CD4-positive, CD25-positive, alpha-beta regulatory T cell (primary cell): ENCODE measurements around the gene PPP1R13L. TPM values are rescaled to one million over a fixed set of nuclear protein-coding genes. Genes with fewer than 3 reads are reported as not detected.

Experiments used
- ATAC-seq, 2 donors: fragments of 150-1000 bp; cut with Tn5 transposase; one replicate each; pipeline ENCODE4 v1.10.0; 2021; ENCODE audit warnings: low read depth in 2 of 2, moderate number of reproducible peaks in 2 of 2, moderate library complexity in 1 of 2
- DNase-seq, 3 donors: peaks; one replicate each; pipeline versions ENCODE4 v3.0.0 to v3.0.0-alpha.2; 2012 to 2022; ENCODE audit warnings: mixed read lengths in 1 of 3
- H3K27ac ChIP-seq: one replicate; pipeline ENCODE4 v1.7.0; 2013; ENCODE audit warnings: mild to moderate bottlenecking, low read length; ENCODE audit not compliant: insufficient read depth, poor library complexity, severe bottlenecking
- H3K27me3 ChIP-seq: one replicate; pipeline ENCODE4 v1.7.0; 2013; ENCODE audit warnings: low read length; ENCODE audit not compliant: control insufficient read depth, insufficient read depth
- H3K36me3 ChIP-seq: one replicate; pipeline ENCODE4 v1.7.0; 2013; ENCODE audit warnings: mild to moderate bottlenecking, low read length, moderate library complexity; ENCODE audit not compliant: control insufficient read depth, insufficient read depth
- H3K4me1 ChIP-seq: 2 replicates; pipeline ENCODE4 v1.7.0; 2013; ENCODE audit warnings: mild to moderate bottlenecking, low read length; ENCODE audit not compliant: insufficient read depth, control insufficient read depth, poor library complexity, severe bottlenecking
- H3K4me3 ChIP-seq: one replicate; pipeline ENCODE4 v1.7.0; 2013; ENCODE audit warnings: low read depth, mild to moderate bottlenecking, low read length, moderate library complexity
- H3K9me3 ChIP-seq, 2 experiments: 1 replicate in 1 of 2; 2 replicates in 1 of 2; pipeline ENCODE4 v1.7.0; 2013; ENCODE audit warnings: low read length in 2 of 2, mild to moderate bottlenecking in 1 of 2, moderate library complexity in 1 of 2; ENCODE audit not compliant: control insufficient read depth in 2 of 2
- H3K27ac Mint-ChIP-seq, 3 donors: one replicate each; pipeline ENCODE4 v1.8.0; 2020 to 2022; ENCODE audit warnings: mild to moderate bottlenecking in 3 of 3, mixed read lengths in 3 of 3, moderate library complexity in 2 of 3
- H3K27me3 Mint-ChIP-seq: one replicate; pipeline ENCODE4 v1.8.0; 2022; ENCODE audit warnings: mild to moderate bottlenecking, mixed read lengths
- H3K36me3 Mint-ChIP-seq: one replicate; pipeline ENCODE4 v1.8.0; 2020; ENCODE audit warnings: mixed read lengths
- H3K4me1 Mint-ChIP-seq, 4 donors: one replicate each; pipeline ENCODE4 v1.8.0; 2020 to 2022; ENCODE audit warnings: mixed read lengths in 4 of 4, mild to moderate bottlenecking in 1 of 4
- H3K4me3 Mint-ChIP-seq, 4 donors: one replicate each; pipeline ENCODE4 v1.8.0; 2020 to 2022; ENCODE audit warnings: mild to moderate bottlenecking in 4 of 4, mixed read lengths in 4 of 4, moderate library complexity in 3 of 4
- H3K9me3 Mint-ChIP-seq, 7 donors: one replicate each; pipeline ENCODE4 v1.8.0; 2020 to 2022; ENCODE audit warnings: mixed read lengths in 7 of 7, mild to moderate bottlenecking in 3 of 7, moderate library complexity in 2 of 7
- polyA plus RNA-seq, 4 donors: library from polyadenylated mRNA; unstranded; fragments of 300-500 nt; fragmentation: Illumina TruSeq; gene quantifications; one replicate each; pipeline ENCODE4 v1.2.3, GENCODE V29; 2021
- total RNA-seq: library from RNA; stranded (reverse); gene quantifications from one replicate; pipeline ENCODE4 v1.2.3, GENCODE V29; 2022

PPP1R13L gene
- total and polyA plus RNA-seq, 5 donors from 2014 or later, result 0.17 to 7.4 (median 0.93) TPM

DNA sequence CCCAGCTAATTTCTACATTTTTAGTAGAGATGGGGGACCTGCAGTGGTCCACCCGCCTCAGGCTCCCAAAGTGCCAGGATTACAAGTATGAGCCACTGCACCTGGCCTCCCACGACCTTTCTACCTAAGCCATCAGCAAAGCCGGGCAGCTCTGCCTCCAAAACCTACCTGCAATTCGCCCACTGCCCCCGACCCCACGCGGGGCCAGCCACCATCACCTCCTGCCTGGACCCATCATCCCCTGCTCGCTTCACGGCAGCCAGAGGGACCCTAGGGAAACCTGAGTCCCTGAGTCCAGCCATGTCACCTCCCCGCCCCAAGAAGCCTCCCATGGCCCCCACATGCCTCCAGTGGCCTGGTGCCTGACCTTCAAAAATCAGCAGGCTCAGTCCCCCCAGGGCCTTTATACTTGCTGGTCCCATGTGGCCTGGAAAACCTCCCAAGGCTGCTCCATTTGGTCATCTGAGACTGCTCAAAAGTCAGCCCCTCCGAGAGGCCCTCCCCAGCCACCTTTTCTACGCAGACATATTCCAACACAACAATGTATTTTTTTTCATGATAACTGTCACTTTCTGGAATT lies 46.6 kb downstream of the PPP1R13L start:
- H3K4me1 Mint-ChIP-seq, result peaks cover 0 to 5% (median 0%) of the 10 kb centered on the region in 4 donors
- Histone ChIP-seq H3K27me3 (no peaks in the 10 kb centered on the region), H3K4me1 (no peaks in the 10 kb centered on the region), H3K4me3 (no peak overlapping the region), H3K36me3 (peaks cover 9% of the 10 kb centered on the region), H3K9me3 (no peaks in the 10 kb centered on the region), H3K27ac (no peak overlapping the region)
- no peak for DNase-seq
- peak overlapping the region in 1 of 3 donors; percentile 76 for H3K27ac Mint-ChIP-seq
- peaks cover 19% of the 10 kb centered on the region for H3K36me3 Mint-ChIP-seq
- ATAC-seq, result no peak
- no peaks in the 10 kb centered on the region for H3K9me3 Mint-ChIP-seq
- no peaks in the 10 kb centered on the region for H3K27me3 Mint-ChIP-seq
- no peak overlapping the region for H3K4me3 Mint-ChIP-seq

DNA sequence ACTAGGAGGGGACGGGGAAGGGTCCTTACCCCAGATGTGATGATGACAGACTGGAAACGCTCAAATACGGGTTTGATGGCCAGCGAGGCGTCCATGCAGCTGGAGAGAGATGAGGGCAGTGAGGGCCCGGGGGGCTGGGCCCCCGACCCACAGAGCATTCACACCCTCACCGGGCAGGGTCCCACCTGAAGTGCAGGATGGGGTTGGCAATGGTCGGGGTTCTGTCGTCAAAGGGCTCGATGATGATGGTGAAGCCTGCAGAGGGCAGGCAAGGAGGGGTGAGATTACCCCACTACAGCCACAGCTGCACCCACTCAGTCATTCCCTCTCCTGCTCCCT lies 47.5 kb downstream of the PPP1R13L start:
- Histone ChIP-seq H3K9me3 (no peaks in the 10 kb centered on the region), H3K36me3 (peaks cover 14% of the 10 kb centered on the region), H3K4me3 (no peak overlapping the region), H3K27ac (no peak overlapping the region), H3K4me1 (no peaks in the 10 kb centered on the region), H3K27me3 (no peaks in the 10 kb centered on the region)
- peaks cover 23% of the 10 kb centered on the region for H3K36me3 Mint-ChIP-seq
- DNase-seq, result no peak
- ATAC-seq, result no peak
- H3K9me3 Mint-ChIP-seq, result no peaks in the 10 kb centered on the region
- no peak overlapping the region for H3K27ac Mint-ChIP-seq
- no peaks in the 10 kb centered on the region for H3K27me3 Mint-ChIP-seq
- peaks cover 0 to 5% (median 0%) of the 10 kb centered on the region in 4 donors for H3K4me1 Mint-ChIP-seq
- no peak overlapping the region for H3K4me3 Mint-ChIP-seq

DNA sequence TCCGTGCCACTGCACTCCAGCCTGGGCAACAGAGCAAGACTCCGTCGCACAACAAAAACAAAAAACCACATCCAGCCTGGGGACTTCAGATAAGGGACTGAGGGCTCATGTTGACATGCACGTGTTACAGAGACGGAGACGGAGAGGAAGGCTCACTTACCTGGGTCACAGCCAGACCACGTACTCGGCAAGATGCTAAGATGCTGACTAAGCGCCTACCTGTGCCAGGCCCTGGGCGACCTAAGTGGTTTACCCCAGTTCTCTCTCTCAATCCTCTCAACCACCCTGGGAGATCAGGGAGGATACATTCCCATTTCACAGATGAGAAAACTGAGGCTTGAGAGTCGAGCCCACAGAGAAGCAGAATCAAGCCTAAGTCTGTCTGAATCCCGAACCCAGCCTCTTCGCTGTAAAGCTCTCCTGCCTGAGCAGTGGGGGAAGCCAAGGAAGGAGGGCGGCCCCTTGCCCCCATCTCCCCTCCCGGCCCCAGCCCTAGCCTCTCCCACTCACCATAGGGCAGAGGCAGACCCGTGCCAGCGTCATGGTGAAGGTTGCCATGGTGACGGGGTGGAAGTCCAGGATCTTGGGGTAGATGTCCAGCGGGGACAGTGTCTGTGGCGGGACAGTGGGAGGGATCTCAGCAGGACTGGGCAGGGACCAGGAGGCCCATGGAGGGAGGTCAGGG lies 48.0 kb downstream of the PPP1R13L start:
- no peaks in the 10 kb centered on the region for H3K9me3 ChIP-seq
- no peaks in the 10 kb centered on the region for H3K4me1 ChIP-seq
- peaks cover 0 to 5% (median 0%) of the 10 kb centered on the region in 4 donors for H3K4me1 Mint-ChIP-seq
- no peaks in the 10 kb centered on the region for H3K27me3 ChIP-seq
- DNase-seq (no peak), ATAC-seq (no peak)
- H3K27ac Mint-ChIP-seq, result no peak overlapping the region
- no peak overlapping the region for H3K4me3 ChIP-seq
- no peak overlapping the region for H3K27ac ChIP-seq
- no peaks in the 10 kb centered on the region for H3K9me3 Mint-ChIP-seq
- H3K36me3 Mint-ChIP-seq, result peaks cover 23% of the 10 kb centered on the region
- no peak overlapping the region for H3K4me3 Mint-ChIP-seq
- peaks cover 14% of the 10 kb centered on the region for H3K36me3 ChIP-seq
- no peaks in the 10 kb centered on the region for H3K27me3 Mint-ChIP-seq

DNA sequence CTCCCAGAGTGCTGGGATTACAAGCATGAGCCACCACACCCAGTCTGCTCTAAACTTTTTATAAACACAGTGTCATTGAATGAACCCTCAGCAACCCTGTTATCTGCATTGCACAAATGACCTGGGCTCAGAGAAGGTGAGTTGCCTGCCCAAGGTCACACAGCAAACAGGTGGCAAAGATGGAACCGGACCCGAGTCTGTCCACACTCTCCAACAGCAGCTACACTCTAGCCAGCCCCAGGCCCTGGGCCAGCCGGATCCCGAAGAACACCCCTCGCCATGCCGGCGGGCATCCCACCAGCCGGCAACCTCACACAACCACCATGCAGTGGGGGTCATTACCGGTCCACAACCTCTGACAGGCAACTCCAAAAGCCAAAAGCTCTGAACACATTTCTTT lies 49.0 kb downstream of the PPP1R13L start:
- Histone ChIP-seq H3K27me3 (no peaks in the 10 kb centered on the region), H3K9me3 (no peaks in the 10 kb centered on the region), H3K4me3 (no peak overlapping the region), H3K4me1 (no peaks in the 10 kb centered on the region), H3K27ac (no peak overlapping the region), H3K36me3 (peaks cover 9% of the 10 kb centered on the region)
- H3K27ac Mint-ChIP-seq, result no peak overlapping the region
- peaks cover 22% of the 10 kb centered on the region for H3K36me3 Mint-ChIP-seq
- peaks cover 0 to 2% (median 0%) of the 10 kb centered on the region in 4 donors for H3K4me1 Mint-ChIP-seq
- H3K4me3 Mint-ChIP-seq, result no peak overlapping the region
- no peaks in the 10 kb centered on the region for H3K27me3 Mint-ChIP-seq
- DNase-seq (no peak), ATAC-seq (no peak)
- no peaks in the 10 kb centered on the region for H3K9me3 Mint-ChIP-seq

DNA sequence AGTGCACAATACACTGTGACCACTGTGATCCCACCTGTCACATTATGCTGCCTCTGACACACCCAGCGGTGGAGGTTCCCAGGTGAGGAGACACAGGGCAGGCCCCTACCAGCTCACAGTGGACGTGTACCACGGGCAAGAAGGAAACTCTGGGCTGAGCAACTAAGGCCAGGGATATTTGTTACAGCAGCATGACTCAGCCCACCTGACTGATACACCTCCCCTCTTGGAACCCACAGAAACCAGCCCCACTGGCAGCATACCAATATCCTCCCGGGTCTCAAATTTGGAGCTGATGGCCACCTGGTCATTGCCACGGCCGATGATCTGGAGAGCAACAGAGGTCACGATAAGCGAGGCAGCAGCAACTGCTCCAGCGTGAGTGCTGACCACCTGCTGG lies 49.5 kb downstream of the PPP1R13L start:
- Histone ChIP-seq H3K27me3 (no peaks in the 10 kb centered on the region), H3K4me1 (no peaks in the 10 kb centered on the region), H3K36me3 (peaks cover 9% of the 10 kb centered on the region), H3K27ac (no peak overlapping the region), H3K4me3 (no peak overlapping the region), H3K9me3 (no peaks in the 10 kb centered on the region)
- H3K4me1 Mint-ChIP-seq, result peaks cover 0 to 2% (median 0%) of the 10 kb centered on the region in 4 donors
- peak overlapping the region in 2 of 3 donors; percentile 11 to 23 for H3K27ac Mint-ChIP-seq
- no peaks in the 10 kb centered on the region for H3K27me3 Mint-ChIP-seq
- no peaks in the 10 kb centered on the region for H3K9me3 Mint-ChIP-seq
- peaks cover 22% of the 10 kb centered on the region for H3K36me3 Mint-ChIP-seq
- ATAC-seq (no peak), DNase-seq (no peak)
- H3K4me3 Mint-ChIP-seq, result no peak overlapping the region

DNA sequence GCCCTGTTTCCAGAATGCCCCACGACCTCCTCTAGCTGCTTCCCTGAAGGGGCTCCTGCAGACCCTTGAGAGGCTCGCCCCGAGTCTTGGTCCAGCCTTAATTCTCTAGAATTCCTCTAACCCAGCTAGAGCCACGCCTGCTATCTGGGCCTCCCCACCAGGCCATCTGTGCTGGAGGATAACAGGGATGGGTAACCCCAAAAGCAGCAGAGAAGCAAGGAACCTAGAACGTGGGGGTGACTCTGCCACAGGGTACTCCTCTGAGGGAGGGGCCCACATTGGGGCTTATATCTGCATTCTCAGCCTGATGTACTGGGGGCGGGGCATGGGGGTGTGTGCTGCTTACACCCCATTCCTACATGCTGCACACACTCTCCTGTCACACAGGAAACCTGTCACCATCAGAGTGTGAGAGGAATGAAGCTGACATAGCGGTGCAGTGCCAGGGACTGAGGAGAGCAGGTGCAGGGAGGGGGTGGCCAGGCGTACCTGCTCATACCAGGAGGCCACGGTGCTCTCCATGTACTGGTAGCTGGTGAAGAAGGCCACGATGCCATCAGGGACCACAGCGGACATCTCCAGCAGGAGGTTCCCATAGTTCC lies 50.5 kb downstream of the PPP1R13L start:
- Histone ChIP-seq H3K27me3 (no peaks in the 10 kb centered on the region), H3K36me3 (peaks cover 8% of the 10 kb centered on the region), H3K27ac (no peak overlapping the region), H3K4me3 (no peak overlapping the region), H3K4me1 (no peaks in the 10 kb centered on the region), H3K9me3 (no peaks in the 10 kb centered on the region)
- no peaks in the 10 kb centered on the region for H3K27me3 Mint-ChIP-seq
- ATAC-seq (no peak), DNase-seq (no peak)
- peaks cover 27% of the 10 kb centered on the region for H3K36me3 Mint-ChIP-seq
- no peak overlapping the region for H3K27ac Mint-ChIP-seq
- peaks cover 0 to 2% (median 0%) of the 10 kb centered on the region in 4 donors for H3K4me1 Mint-ChIP-seq
- H3K4me3 Mint-ChIP-seq, result no peak overlapping the region
- H3K9me3 Mint-ChIP-seq, result no peaks in the 10 kb centered on the region

DNA sequence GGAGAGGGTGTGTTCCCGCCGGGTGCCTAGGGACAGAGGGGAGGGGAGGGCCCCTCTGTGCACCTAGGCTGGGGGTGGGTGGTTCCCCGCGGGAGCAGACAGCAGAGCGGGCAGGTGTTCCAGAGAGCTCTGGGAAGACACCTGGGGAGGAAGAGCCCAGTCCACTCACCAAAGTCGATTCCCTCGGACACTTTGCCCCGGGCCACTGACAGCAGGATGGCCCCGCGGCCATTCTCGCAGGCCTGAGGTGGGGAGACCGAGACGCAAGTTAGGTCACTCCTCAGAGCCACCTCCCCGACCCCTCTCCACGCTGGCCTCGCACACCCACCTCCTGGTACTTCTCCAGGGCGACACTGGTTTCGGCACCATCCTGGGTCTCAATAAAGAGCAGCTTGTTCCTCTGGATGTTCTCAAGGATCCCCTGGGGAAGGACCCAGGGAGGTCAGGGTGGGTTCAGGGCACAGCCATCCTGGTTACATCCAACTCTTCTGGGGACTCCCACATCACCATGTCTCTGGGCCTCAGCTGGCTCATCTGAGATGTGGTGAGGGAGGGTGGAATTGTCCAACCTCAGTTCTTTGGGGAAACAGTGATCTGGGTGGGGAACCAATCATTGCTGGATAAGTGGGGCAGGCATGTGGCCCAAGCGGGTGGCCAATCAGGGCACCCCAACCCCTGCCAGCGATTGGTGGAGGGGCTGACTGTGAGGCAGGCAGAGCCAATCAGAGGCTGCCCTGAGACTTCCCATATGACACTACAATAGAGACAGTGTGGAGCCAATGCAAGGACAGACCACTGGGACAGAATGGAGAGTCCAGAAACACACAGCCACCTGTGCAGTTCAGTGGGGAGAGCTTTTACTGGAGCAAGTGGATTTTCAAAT lies 51.7 kb downstream of the PPP1R13L start:
- Mint-ChIP-seq H3K4me3 (no peak overlapping the region), H3K4me1 (peaks cover 0 to 2% (median 0%) of the 10 kb centered on the region in 4 donors), H3K27me3 (no peaks in the 10 kb centered on the region), H3K36me3 (peaks cover 21% of the 10 kb centered on the region), H3K9me3 (no peaks in the 10 kb centered on the region), H3K27ac (no peak overlapping the region)
- peaks cover 7% of the 10 kb centered on the region for H3K36me3 ChIP-seq
- ATAC-seq, result no peak
- DNase-seq, result no peak
- H3K27me3 ChIP-seq, result no peaks in the 10 kb centered on the region
- no peaks in the 10 kb centered on the region for H3K9me3 ChIP-seq
- H3K4me3 ChIP-seq, result no peak overlapping the region
- H3K4me1 ChIP-seq, result no peaks in the 10 kb centered on the region
- no peak overlapping the region for H3K27ac ChIP-seq
